GM21423 (cell line): Measurements from ENCODE around the gene LORICRIN.

Experiments
- ATAC-seq: cut with Tn5 transposase; IDR thresholded peaks from one replicate; pipeline ENCODE4 v1.9.1; 2021; ENCODE audit warnings: mild to moderate bottlenecking, moderate library complexity; ENCODE audit not compliant: unreplicated experiment

LORICRIN gene

GRCh38 chr1:153302308-153302707 lies 42.8 kb downstream of the LORICRIN start:
- no peak for ATAC-seq

- no peak for ATAC-seq
Measured at GRCh38 chr1:153305682-153306081, 46.2 kb downstream of the LORICRIN start.

- ATAC-seq = no peak
Measured at GRCh38 chr1:153306303-153307220, 47.1 kb downstream of the LORICRIN start.

- no peak for ATAC-seq
Measured at GRCh38 chr1:153307221-153307600, 47.7 kb downstream of the LORICRIN start.

GRCh38 chr1:153308540-153308939 lies 49.1 kb downstream of the LORICRIN start:
- no peak for ATAC-seq

GRCh38 chr1:153309441-153309840 lies 50.0 kb downstream of the LORICRIN start:
- ATAC-seq = no peak

- ATAC-seq = no peak
Measured at GRCh38 chr1:153310526-153310925, 51.0 kb downstream of the LORICRIN start.
